Mucosa of gallbladder (tissue), 1 donor: ENCODE measurements around the gene SEPTIN8. TPM values are rescaled to one million over a fixed set of nuclear protein-coding genes. Genes with fewer than 3 reads are reported as not detected.

ENCODE experiments used
- DNase-seq: peaks from one replicate; pipeline ENCODE4 v3.0.0-alpha.2; 2020; ENCODE audit warnings: low spot score
- total RNA-seq: library from RNA; stranded (reverse); gene quantifications from one replicate; pipeline ENCODE4 v1.2.1, GENCODE V29; 2021
- donor health status: DM: no; HTN: no; CAD: no.

Gene SEPTIN8
- total RNA-seq, 1 donor from 2014 or later = 63.9 TPM

DNA sequence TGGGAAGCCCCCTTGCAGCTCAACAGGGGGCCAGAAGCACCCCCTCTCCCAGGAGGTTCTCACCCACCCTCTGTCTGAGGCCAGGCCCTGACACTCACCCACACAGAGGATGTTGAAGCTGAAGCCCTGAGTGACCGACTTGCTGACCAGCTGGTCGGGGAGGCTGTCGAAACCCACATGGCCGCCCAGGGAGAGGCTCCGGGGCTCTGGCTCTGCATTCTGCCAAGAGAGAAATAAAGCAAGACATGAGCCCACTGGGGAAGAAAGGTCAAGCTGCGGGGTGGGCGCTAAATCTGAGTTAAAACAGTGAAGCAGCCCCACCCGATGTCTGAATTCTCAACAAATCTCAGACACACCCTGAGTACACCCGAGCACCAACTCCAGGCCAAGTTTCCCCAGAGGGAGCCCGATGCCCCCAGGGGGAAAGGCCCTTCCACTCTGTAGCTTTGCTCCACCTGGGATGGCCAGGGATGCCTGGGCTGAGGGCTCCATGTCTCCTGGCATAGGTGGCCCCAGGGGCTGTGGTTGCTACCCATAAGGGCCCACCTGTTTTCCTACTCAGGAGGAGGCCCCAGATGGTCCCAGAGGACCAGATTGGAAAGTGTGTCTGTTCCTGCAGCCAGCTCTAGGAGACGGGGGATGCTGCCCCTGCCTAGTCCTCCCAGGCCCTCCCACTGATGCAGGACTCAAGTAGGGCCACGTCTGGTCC, 11.6 kb downstream of the SEPTIN8 start:
- DNase-seq = no peak

DNA sequence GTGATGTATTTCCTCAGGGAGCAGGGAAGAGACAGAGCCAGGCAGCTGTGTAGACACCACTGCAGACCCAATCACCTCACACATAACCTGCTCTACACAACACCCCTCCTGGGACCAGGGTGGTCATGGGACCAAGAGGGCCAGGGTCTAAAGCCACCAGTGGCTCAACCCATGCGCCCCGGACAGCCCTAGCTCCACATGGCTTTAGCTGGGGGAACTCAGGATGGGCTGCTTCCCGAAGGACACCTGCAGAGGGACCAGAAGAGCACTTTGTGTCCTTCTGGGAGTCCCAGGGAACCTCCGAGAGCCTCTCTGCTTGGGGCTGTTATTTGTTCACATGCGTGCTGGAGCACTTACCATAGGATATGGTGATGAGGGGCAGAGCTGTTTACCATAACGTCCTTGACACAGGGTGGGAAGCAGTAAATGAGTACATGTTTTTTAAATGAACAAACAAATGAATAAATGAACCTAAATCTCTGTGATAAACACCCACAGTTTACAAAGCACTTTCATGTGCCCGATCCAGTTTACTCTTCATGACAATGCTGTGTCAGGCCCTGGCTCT, 12.3 kb downstream of the SEPTIN8 start:
- DNase-seq = no peak

DNA sequence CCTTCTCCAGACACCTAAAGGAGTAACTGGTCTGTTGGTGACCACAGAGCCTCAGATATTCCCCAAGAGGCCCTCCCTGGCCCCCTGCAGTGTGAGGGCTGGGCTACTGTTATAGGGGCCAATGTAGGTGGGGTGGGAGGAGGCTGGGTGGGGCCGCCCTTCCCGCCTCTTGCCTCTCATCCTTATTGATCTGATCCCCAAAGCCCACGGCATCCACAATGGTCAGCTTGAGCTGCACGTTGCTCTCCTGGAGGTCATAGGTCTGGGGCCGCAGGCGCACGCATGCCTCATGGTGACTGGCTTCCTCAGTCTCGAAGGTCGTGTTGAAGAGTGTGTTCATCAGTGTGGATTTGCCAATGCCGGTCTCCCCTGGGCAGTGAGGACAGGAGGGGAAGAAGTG, 13.0 kb downstream of the SEPTIN8 start:
- DNase-seq = no peak

DNA sequence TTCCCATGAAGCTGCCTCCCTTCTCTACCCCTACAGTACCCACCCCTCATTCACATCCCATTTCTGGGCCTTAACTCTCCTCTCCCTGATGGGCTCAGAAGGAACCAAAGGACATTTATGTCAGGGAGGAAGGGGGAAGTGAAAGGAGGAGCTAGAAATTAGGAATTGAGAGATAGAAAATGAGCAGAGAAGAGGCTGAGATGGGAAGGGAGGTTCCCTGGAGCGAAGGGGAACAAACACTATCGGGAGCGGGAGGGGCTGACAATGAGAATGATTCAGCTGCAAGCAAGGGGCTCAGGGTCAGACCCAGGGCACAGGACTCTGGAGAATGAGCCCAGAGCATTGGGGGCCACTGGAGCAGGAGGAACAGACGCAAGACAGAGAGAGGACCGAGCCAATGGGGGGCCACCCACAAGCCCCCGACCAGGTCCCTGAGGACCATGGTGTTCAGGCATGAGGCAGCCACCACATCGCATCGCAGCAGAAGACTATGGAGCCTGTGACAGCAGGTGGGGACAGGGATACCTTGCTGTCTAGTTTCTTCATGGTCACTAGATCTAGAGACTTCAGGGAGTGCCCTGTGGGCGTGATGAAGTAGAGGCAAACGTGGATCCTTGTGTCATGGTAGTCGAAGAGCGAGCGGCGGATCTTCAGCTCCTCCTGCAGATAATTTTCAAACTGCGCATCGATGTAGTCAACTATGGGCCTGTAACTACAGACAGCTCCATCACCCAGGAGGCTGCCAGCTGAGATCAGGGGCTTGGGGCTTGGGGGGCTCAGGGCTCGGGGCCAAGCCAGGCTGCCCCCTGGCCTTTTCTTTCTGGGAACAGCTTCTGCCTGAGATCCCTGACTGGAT, 13.6 kb downstream of the SEPTIN8 start:
- no peak for DNase-seq

DNA sequence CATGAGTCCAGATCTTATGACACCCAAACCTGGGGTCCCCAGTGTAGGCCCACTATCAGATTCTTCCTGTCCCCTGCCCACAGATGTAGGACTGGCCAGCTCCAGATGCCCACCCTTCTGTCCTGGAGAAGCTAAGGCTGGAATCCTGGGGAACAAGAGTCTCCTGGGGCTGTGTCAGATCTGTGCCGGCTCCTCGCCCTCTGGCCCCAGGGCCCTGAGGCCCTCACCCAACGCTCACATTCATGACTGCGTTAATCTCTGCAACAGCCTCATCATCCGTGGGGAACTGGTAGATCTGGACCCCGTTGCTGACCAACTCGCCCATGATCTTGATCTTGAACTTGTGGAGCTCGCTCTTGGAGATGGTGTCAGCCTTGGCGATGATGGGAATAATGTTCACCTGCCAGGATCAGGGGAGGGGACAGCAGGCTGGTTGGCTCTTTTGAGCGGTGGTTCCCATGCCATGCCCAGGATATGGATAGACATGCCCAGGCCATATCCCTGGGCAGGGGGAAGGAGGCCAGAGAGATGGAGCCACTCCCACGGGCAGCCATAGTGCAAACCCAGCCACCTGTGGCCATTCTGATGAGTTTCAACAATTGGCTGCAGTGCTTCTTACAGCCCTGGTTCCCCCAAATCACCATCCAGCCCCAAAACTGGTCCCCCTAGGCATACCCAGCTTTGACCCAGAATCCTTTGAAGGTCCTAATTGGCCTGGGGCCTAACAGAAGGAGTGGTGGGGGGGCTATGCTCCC, 14.6 kb downstream of the SEPTIN8 start:
- no peak for DNase-seq

DNA sequence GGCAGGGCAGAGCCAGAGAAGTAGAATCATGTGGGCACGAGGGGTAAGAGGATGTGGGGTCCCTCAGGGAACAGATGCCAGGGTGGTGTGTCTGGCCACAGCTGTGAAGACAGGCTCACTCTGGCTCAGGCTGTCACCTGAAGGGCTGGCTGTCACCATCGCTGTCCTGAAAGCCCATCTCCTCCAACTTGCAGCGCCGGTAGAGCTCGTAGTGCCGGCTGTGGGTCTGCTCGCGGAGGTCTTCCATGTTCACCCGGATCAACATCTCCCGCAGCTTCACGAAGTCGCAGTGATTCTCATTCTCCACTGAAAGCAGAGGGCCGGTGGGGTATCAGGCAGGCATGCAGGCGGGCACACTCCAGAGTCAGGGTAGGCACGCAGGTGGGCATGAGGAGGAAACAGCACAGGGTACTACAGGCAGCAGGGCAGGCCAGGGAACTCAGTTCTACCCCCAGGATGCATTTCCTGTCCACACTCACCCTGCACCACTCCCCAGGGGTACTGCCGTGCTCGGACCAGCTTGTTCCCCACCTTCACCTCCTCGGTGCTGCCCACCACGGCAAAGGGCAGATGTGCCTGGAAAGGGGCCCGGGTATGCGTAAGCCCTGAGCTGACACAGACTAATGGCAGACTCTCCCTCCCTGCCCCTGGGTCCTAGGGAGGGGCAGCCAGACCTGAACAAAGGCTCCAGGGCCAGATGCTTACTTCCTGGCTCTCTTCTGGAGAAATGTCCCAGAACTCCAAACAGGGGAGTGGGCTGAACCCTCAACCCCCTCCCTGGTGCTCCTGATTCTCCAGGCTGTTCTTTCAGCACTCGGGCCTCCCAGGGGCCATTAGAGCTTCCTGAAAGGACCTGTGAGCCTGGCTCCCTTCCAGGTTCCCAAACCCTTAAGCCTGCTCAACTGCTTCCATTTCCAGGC, 15.5 kb downstream of the SEPTIN8 start:
- DNase-seq = no peak

DNA sequence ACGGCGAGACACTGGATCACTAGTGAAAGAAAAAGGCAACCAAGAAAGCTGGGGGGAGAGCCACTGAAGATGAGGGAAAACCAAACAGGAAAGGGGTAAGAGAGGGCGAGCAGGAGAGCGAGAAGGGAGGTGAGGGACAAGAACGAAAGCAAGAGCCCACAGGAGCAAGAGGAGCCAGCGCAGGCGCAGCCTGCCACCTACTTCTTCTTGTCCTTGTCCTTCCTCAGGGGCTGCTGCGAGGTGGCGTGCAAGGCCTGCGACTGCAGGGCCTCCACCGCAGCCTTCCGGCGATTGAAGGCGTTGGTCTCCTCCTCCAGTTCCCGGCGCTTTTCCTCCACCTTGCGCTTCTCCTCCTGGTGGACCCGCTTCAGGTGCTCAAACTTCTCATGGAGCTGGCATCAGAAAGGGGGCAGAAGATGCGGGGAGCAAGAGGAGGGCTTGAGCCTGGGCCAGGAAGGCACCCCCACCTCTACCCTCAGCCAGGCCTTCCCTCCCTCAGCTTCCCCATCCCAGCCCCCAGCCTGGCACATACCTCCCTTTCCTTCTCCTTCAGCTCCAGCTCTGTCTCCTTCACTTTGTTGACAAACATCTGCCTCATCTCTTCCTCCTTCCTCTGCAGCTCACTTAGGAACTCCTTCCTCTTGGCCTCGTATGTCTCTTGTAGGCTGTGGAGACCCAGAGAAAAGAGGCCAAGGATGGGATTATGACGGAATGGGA, 16.3 kb downstream of the SEPTIN8 start:
- DNase-seq = no peak

DNA sequence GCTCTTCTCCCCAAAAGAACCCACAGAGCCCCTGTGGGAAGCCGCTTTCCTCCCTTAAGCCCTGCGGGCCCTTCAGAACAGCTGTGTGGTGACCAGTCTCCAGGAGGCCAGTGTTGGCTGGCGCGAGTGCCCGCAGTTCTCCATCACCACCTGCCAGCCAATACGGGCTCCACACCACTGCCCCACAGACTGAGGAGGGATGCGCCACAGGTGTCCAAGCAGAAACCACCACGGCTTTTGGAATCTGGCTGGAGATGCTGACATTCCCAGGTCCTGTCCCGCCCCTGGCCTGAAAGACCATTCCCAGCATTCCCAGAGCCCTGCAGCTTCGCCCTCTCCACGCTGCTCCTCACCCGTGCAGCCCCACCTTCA, 17.0 kb downstream of the SEPTIN8 start:
- no peak for DNase-seq

DNA sequence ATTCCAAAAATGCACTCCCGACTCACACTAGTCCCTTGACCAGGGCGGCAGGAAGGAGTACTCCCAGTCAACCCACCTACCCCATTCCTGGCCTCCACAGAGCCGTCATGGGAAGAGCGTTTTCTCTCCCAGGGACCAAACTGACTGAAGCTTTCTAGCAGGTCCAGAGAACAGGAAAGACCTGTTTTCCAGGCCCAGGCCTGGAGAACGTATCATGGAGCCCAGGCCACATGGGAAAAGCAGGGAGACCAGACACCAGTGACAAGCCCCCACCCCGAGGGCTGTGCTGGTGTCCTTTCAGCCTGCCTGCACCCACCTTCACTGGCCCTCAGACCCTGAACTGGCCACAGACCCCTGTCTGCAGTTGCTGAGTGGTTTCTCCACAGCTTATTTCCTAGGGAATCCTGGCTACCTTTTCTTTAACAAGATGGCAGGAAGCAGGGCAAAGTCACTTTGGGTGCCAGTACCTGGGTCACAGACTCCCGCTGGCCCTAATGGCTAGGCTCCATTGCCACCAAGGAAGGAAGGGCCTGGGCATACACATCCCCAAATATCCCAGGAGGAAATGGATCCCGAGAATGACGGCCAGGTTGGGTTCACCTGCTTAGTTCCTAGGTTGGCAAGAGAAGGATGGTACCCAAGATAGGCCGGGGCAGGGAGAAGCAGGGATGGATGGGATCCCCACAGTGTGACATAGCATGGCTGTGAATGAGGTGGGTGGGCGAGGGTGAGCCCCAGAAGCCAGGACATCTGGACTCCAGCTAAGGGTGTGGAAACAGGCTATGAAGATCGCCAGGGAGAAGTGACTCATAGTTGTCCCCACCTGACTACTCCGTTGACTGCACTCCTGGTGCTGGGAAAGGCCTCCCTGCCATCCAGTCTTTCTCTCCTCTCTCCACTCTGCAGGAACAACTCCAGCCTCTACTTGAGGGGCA, 17.7 kb downstream of the SEPTIN8 start:
- peak; percentile 10 for DNase-seq

DNA sequence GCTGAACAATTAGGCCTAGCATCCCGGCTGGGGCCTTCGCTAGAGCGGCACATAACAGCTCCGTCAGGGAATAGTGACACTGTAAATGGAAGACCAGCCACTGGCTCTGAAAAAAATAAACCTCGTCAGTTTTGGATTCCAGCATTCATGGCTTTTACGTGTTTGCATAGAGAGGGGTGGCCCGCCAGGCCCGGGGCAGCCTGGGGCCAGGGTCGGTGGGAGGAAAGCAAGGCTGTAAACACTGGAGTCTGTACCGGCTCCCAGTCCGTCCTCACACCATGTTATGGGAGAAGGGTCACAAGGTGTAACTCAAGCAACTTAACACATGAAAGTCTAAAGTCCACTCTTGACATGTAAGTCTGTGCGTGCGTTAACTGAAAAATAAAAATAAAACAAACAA, 18.6 kb downstream of the SEPTIN8 start:
- peak; percentile 7 for DNase-seq

DNA sequence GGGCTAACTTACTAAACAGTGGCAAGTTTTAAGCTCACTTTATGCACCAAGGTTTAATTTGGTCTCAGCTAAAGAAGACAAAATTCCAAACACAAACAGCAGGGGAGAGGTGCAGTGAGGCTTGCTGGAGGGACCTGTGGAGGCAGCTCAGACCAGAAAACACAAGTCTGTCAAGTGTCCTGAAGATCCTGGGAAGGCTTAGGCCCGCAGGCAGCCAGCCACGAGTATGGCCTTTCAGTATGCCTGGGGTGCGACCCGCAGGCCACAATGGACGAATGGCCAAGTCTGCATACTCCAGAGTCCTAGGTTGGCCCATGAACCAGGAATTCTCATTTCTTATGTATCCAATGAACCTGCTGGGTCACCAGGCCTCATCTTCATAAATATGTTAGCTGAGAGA, 20.5 kb downstream of the SEPTIN8 start:
- DNase-seq = no peak

DNA sequence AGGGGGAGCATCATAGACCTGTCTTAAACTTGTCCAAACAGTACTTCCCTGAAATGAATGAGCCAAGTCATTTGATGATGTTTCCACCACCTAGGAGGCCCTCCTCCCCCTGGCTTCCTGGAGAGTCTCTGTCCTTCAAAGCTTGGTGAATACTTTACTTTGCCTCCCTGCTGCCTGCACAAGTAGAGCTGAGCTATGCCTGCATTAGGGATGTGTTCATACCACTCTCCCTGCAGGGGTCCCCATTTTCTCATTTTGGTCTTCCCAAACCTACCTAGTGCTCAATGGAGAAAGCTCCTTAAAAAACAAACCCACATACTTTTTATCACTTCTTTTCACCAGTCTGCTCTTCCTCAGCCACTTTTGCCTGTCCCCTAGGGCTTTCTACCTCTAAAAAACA, 22.1 kb downstream of the SEPTIN8 start:
- DNase-seq = no peak

DNA sequence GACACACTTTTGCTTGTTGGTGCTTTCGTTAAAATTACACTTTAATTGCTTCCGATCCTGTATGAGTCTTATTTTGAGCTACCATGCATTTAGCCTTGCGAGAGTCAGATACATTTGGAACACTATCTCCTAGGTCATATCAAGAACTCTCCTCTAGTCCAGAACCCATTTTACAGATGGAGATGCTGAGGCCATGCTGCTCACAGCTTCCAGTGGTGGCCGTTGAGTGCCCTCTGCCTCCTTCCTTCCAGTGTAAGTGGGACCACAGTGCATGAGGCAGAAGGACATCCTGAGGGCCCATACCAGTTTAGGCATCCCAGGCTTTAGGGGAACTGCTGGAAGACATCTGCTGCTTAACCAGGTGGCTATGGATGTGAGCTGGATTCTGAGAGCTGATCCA, 22.9 kb downstream of the SEPTIN8 start:
- no peak for DNase-seq

DNA sequence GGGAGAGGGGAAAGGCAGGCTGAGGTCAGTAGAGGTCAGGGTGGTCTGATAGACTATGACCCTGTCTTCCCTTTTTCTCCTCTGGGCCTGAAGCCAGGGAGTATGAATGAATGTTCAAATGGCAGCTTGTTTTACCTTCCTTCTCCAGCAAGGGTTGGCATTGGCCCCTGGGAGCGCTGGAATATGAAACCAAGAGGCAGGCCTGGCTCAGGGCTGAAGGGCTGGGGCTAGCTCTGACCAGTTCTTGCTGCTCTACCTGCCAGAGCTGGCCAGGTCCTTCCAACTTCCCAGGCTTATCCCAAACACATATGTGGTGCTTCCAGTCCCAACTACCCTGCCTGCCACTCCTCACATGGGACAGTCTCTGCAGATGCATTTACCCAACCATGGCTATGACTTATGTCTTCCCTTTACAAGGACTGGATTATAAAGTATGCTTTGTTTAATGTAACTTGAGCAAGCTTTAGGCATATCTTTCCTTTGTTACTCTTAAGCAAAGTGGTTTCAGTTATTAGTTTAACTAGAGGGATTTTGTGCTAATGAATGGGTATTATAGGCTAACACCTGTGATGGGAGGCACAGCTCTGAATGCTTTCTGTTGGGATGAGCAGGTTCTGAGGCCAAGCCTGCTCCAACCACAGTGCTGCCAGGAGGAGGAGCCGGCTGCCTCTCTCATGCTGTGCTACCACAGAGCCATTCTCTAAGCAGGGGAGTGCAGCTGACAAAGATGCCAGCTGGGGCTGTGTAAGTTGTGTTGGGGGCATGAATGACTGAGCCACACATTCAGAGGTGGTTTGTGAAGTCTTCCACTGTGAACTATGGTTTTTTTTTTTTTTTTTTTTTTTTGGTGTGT, 23.7 kb downstream of the SEPTIN8 start:
- DNase-seq = peak; percentile 16

DNA sequence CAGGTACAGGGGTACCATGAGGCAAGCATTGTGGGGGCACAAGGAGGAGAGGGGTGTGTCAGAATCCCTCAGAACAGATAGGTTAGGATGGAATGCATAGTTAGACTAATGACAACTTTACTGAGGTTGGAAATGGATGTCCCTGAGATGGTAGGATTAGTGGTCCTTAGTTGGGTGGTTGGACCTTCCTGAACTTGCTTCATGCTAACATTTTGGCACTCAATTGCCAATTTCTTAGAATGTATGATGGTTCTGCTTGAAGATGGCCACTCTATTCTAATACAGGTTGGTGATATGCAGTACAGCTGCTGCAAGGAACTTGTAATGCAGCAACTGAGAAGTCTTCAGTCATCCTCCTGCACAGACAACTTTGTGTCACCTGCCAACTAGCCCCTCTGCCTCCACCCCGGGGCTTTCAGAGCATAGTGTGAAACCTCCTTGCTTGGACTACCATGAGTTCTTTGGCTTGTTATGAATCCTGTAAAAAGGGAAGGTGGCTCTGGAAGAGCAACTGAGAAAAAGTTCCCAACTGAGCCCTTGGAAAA, 24.4 kb downstream of the SEPTIN8 start:
- DNase-seq = no peak

DNA sequence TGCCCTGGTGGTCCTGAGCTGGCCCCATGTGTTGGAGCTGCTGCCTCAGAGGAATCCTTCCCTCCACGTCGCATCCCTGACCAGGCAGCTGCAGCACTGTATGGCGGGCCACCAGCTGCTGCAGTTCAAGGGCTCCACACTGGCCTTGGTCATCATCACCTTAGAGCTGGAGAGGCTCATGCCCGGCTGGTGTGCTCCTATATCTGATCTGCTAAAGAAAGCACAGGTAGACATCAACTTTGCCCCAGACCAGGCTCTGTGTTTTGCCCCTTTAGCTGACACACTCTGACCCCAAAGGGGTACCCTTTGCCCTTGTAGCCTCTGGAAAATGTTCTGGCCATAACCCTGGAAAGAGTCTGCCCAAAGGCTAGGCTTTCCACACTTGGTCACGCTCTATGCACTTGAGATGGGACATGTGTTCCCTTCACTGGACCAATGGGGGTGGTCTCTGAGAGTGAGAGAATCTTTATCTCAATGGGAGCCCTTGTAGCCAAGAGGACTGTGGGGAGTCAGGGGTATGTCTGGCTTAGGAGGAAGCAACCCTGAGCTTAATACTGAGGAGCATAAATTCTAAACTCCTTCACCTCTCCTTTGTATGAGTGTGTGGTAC, 25.0 kb downstream of the SEPTIN8 start:
- DNase-seq = peak; percentile 9

DNA sequence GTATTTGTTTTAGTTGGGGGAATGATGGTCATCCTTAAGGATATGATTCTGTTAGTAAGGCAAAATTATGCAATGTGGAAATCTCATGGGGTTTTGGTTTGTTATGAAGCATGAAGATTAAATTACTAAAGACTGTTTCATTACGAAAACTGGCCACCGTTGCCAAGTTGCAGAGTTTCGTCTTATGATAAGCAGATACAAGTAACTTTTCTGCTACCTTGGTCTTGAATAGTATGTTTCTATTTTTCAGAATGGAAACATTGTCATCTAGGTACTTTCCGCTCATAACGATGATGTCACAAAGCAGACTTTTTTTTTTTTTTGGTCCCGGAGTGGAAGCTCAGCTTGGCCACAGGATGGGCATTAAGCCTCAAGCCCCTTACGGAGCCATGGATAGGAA, 25.6 kb downstream of the SEPTIN8 start:
- no peak for DNase-seq
